ENCODE results near the gene CDC42BPB.

GRCh38 chr14:103058164-103059055 lies 1.1 kb upstream of the CDC42BPB start:
- TF ChIP-seq CTCF (IDR thresholded peaks at IDR 0.05) (no peak), POLR2AphosphoS5 (IDR thresholded peaks at IDR 0.05; ENCODE audit: low read depth, low read length) (no peak), REST (IDR thresholded peaks at IDR 0.05; ENCODE audit: insufficient read depth in 1 of 2, low read depth in 2 of 2, low read length in 1 of 2) (no peak), TCF7L2 (IDR thresholded peaks at IDR 0.05; ENCODE audit: low read depth, low read length) (no peak), SIN3A (IDR thresholded peaks at IDR 0.05; ENCODE audit: borderline replicate concordance, insufficient read depth, low read depth, low read length) (no peak)

Measured in Panc1 (cell line).